ENCODE results near the gene KICS2. TPM values are rescaled to one million over a fixed set of nuclear protein-coding genes. Genes with fewer than 3 reads are reported as not detected.
"Not testable (repeated sequence)": the region's sequence is repeated elsewhere in the genome, so short reads cannot be mapped to it uniquely, and the experiment has no call there.

The KICS2 gene
- total RNA-seq, 1 experiment from 2014 or later, result 30.7 TPM

GRCh38 chr12:64229240-64229639 lies 7.1 kb upstream of the KICS2 start:
- Histone ChIP-seq H3K27ac (ENCODE audit: low read length) (no peak overlapping the region), H3K4me1 (ENCODE audit: low read length) (peaks cover 21% of the 10 kb centered on the region), H3K9ac (ENCODE audit: low read length) (no peak overlapping the region), H3K36me3 (ENCODE audit: insufficient read depth, low read length) (no peaks in the 10 kb centered on the region), H3K79me2 (ENCODE audit: low read length) (no peaks in the 10 kb centered on the region), H4K20me1 (ENCODE audit: insufficient read depth, low read depth, low read length) (no peaks in the 10 kb centered on the region), H3K4me2 (ENCODE audit: low read depth, low read length, poor library complexity, severe bottlenecking) (no peak overlapping the region), H3K9me2 (replicated peaks; ENCODE audit: insufficient read depth, low read length) (no peaks in the 10 kb centered on the region), H3K9me3 (ENCODE audit: low read length) (no peaks in the 10 kb centered on the region), H3K4me3 (ENCODE audit: low read length) (no peak overlapping the region), H3K27me3 (ENCODE audit: low read length) (no peaks in the 10 kb centered on the region), H2AFZ (ENCODE audit: low read length) (no peak overlapping the region)
- DNase-seq, result no peak

GRCh38 chr12:64225626-64226025 lies 3.5 kb upstream of the KICS2 start:
- Histone ChIP-seq H3K9me3 (ENCODE audit: low read length) (no peaks in the 10 kb centered on the region), H3K27me3 (ENCODE audit: low read length) (no peaks in the 10 kb centered on the region), H3K4me1 (ENCODE audit: low read length) (peaks cover 28% of the 10 kb centered on the region), H3K36me3 (ENCODE audit: insufficient read depth, low read length) (no peaks in the 10 kb centered on the region), H4K20me1 (ENCODE audit: insufficient read depth, low read depth, low read length) (no peaks in the 10 kb centered on the region), H2AFZ (ENCODE audit: low read length) (no peak overlapping the region), H3K9me2 (replicated peaks; ENCODE audit: insufficient read depth, low read length) (no peaks in the 10 kb centered on the region), H3K9ac (ENCODE audit: low read length) (no peak overlapping the region), H3K79me2 (ENCODE audit: low read length) (peaks cover 13% of the 10 kb centered on the region), H3K4me2 (ENCODE audit: low read depth, low read length, poor library complexity, severe bottlenecking) (no peak overlapping the region), H3K27ac (ENCODE audit: low read length) (no peak overlapping the region), H3K4me3 (ENCODE audit: low read length) (no peak overlapping the region)
- no peak for DNase-seq

DNA sequence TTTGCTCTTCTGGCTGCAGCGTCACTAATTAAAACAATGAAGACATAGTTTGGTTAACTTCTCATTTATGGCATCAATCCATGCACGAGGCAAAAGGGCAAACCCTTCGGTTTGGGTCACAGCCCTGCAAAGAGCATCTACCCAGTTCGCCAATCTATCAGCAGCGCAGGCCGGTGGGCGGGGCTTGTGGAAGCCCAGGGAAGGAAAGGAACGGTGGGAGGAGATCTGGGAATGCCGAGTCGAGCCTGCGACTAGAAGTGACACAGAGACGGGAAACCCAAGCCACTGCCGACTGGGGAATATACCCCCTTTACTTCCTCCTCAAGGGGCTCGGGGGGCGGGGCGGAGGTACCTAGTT lies 466 bp downstream of the KICS2 start:
- peak overlapping the region; percentile 72 for H3K4me3 ChIP-seq (ENCODE audit: low read length)
- peak; percentile 88 for DNase-seq
- peak overlapping the region; percentile 81 for H3K9ac ChIP-seq (ENCODE audit: low read length)
- H3K36me3 ChIP-seq (ENCODE audit: insufficient read depth, low read length), result no peaks in the 10 kb centered on the region
- no peaks in the 10 kb centered on the region for H3K27me3 ChIP-seq (ENCODE audit: low read length)
- H3K9me3 ChIP-seq (ENCODE audit: low read length), result no peaks in the 10 kb centered on the region
- no peaks in the 10 kb centered on the region for H4K20me1 ChIP-seq (ENCODE audit: insufficient read depth, low read depth, low read length)
- no peaks in the 10 kb centered on the region for H3K9me2 ChIP-seq (replicated peaks; ENCODE audit: insufficient read depth, low read length)
- peaks cover 49% of the 10 kb centered on the region for H3K79me2 ChIP-seq (ENCODE audit: low read length)
- H2AFZ ChIP-seq (ENCODE audit: low read length), result no peak overlapping the region
- H3K4me2 ChIP-seq (ENCODE audit: low read depth, low read length, poor library complexity, severe bottlenecking), result peak overlapping the region; percentile 85
- peak overlapping the region; percentile 83 for H3K27ac ChIP-seq (ENCODE audit: low read length)
- peaks cover 55% of the 10 kb centered on the region for H3K4me1 ChIP-seq (ENCODE audit: low read length)

DNA sequence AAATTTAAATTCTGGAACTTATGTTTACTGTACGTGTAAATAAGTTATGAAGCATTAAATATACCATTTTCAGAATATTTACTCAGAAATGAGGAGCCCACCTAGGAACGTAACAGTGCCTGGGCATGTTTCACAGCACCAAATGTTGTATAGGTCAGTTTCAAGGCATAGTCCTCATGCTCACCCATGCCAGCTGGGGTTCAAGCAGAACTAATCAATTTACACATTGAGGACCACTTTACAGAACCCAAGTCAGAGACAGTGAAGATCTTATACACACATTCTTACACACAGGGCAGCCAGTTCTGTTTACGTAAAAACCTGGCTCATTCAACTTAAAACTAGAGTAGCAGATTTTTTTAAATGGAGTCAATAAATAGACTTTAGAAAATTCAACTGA lies 2.0 kb downstream of the KICS2 start:
- no peaks in the 10 kb centered on the region for H3K36me3 ChIP-seq (ENCODE audit: insufficient read depth, low read length)
- no peaks in the 10 kb centered on the region for H3K27me3 ChIP-seq (ENCODE audit: low read length)
- peaks cover 61% of the 10 kb centered on the region for H3K4me1 ChIP-seq (ENCODE audit: low read length)
- no peaks in the 10 kb centered on the region for H3K9me2 ChIP-seq (replicated peaks; ENCODE audit: insufficient read depth, low read length)
- H4K20me1 ChIP-seq (ENCODE audit: insufficient read depth, low read depth, low read length), result no peaks in the 10 kb centered on the region
- H3K4me3 ChIP-seq (ENCODE audit: low read length), result peak overlapping the region; percentile 53
- no peak overlapping the region for H2AFZ ChIP-seq (ENCODE audit: low read length)
- H3K27ac ChIP-seq (ENCODE audit: low read length), result 0 out of 2 replicates have a peak overlapping the region, but pooled peaks have one; percentile 83
- H3K4me2 ChIP-seq (ENCODE audit: low read depth, low read length, poor library complexity, severe bottlenecking), result peak overlapping the region; percentile 85
- DNase-seq, result no peak
- peaks cover 55% of the 10 kb centered on the region for H3K79me2 ChIP-seq (ENCODE audit: low read length)
- peak overlapping the region; percentile 81; the same call in 1 of the 2 replicates for H3K9ac ChIP-seq (ENCODE audit: low read length)
- no peaks in the 10 kb centered on the region for H3K9me3 ChIP-seq (ENCODE audit: low read length)

- no peak overlapping the region for H3K4me3 ChIP-seq (ENCODE audit: low read length)
These were observed 3.0 kb downstream of the KICS2 start for GRCh38 chr12:64219145-64219544.

GRCh38 chr12:64218597-64218996 lies 3.5 kb downstream of the KICS2 start:
- Histone ChIP-seq H3K9ac (ENCODE audit: low read length) (no peak overlapping the region), H3K4me1 (ENCODE audit: low read length) (peaks cover 50% of the 10 kb centered on the region), H3K36me3 (ENCODE audit: insufficient read depth, low read length) (peaks cover 6% of the 10 kb centered on the region), H3K27ac (ENCODE audit: low read length) (no peak overlapping the region), H4K20me1 (ENCODE audit: insufficient read depth, low read depth, low read length) (no peaks in the 10 kb centered on the region), H3K27me3 (ENCODE audit: low read length) (no peaks in the 10 kb centered on the region), H3K9me2 (replicated peaks; ENCODE audit: insufficient read depth, low read length) (no peaks in the 10 kb centered on the region), H2AFZ (ENCODE audit: low read length) (no peak overlapping the region), H3K4me3 (ENCODE audit: low read length) (no peak overlapping the region), H3K4me2 (ENCODE audit: low read depth, low read length, poor library complexity, severe bottlenecking) (peak overlapping the region; percentile 85), H3K9me3 (ENCODE audit: low read length) (no peaks in the 10 kb centered on the region), H3K79me2 (ENCODE audit: low read length) (peaks cover 55% of the 10 kb centered on the region)
- DNase-seq, result no peak

More at GRCh38 chr12:64219145-64219544, 3.0 kb downstream of the KICS2 start:
- peak overlapping the region; percentile 56 for H3K27ac ChIP-seq (ENCODE audit: low read length)
- H3K36me3 ChIP-seq (ENCODE audit: insufficient read depth, low read length), result peaks cover under 1% of the 10 kb centered on the region; the same call in 1 of the 2 replicates
- no peaks in the 10 kb centered on the region for H3K27me3 ChIP-seq (ENCODE audit: low read length)
- peaks cover 55% of the 10 kb centered on the region for H3K79me2 ChIP-seq (ENCODE audit: low read length)
- H4K20me1 ChIP-seq (ENCODE audit: insufficient read depth, low read depth, low read length), result no peaks in the 10 kb centered on the region
- no peaks in the 10 kb centered on the region for H3K9me2 ChIP-seq (replicated peaks; ENCODE audit: insufficient read depth, low read length)
- H3K9ac ChIP-seq (ENCODE audit: low read length), result peak overlapping the region; percentile 28; the same call in 1 of the 2 replicates
- H3K4me1 ChIP-seq (ENCODE audit: low read length), result peaks cover 56% of the 10 kb centered on the region
- H2AFZ ChIP-seq (ENCODE audit: low read length), result no peak overlapping the region
- H3K9me3 ChIP-seq (ENCODE audit: low read length), result no peaks in the 10 kb centered on the region
- H3K4me2 ChIP-seq (ENCODE audit: low read depth, low read length, poor library complexity, severe bottlenecking), result peak overlapping the region; percentile 85
- no peak for DNase-seq

DNA sequence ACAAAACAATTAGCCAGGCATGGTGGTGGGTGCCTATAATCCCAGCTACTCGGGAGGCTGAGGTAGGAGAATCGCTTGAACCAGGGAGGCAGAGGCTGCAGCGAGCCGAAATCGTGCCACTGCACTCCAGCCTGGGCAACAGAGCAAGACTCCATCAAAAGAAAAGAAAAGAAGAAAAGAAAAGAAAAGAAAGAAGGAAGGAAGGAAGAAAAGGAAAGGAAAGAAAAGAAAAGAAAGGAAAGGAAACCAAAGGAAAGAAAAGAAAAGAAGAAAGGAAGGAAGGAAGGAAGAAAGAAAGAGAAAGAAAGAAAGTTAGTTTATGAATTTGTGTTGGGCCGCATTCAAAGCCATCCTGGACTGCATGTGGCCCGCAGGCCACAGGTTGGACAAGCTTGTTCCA lies 4.5 kb downstream of the KICS2 start:
- Histone ChIP-seq H3K4me1 (ENCODE audit: low read length) (peaks cover 41% of the 10 kb centered on the region), H3K79me2 (ENCODE audit: low read length) (peaks cover 55% of the 10 kb centered on the region), H3K36me3 (ENCODE audit: insufficient read depth, low read length) (peaks cover 12% of the 10 kb centered on the region)
- not testable (repeated sequence) for H4K20me1 ChIP-seq (ENCODE audit: insufficient read depth, low read depth, low read length); H3K9me2 ChIP-seq (replicated peaks; ENCODE audit: insufficient read depth, low read length); H3K4me3 ChIP-seq (ENCODE audit: low read length); H2AFZ ChIP-seq (ENCODE audit: low read length); H3K9ac ChIP-seq (ENCODE audit: low read length); H3K9me3 ChIP-seq (ENCODE audit: low read length); DNase-seq; H3K27me3 ChIP-seq (ENCODE audit: low read length); H3K4me2 ChIP-seq (ENCODE audit: low read depth, low read length, poor library complexity, severe bottlenecking); H3K27ac ChIP-seq (ENCODE audit: low read length)

DNA sequence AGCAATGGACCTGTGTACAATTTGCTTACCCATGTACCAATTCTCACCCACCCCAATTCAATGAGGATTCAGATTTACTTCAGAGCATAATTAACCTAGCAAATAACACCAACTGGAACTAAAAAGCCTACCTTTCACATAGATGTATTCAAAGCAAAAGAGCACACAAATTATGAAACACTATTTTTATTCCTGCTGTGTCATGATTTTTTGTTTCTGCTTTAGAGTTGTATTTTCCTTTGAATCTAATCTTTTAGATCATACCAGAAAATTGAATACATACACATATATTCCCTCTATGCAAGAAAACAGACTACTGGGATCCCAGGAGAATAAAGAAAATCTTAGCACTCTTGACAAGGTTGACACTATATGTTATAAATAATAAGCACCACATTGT lies 5.9 kb downstream of the KICS2 start:
- peaks cover 52% of the 10 kb centered on the region for H3K79me2 ChIP-seq (ENCODE audit: low read length)
- no peak overlapping the region for H3K4me2 ChIP-seq (ENCODE audit: low read depth, low read length, poor library complexity, severe bottlenecking)
- H3K4me1 ChIP-seq (ENCODE audit: low read length), result peaks cover 38% of the 10 kb centered on the region
- H3K27me3 ChIP-seq (ENCODE audit: low read length), result no peaks in the 10 kb centered on the region
- DNase-seq, result no peak
- H2AFZ ChIP-seq (ENCODE audit: low read length), result no peak overlapping the region
- no peaks in the 10 kb centered on the region for H4K20me1 ChIP-seq (ENCODE audit: insufficient read depth, low read depth, low read length)
- no peak overlapping the region for H3K27ac ChIP-seq (ENCODE audit: low read length)
- H3K9ac ChIP-seq (ENCODE audit: low read length), result no peak overlapping the region
- no peak overlapping the region for H3K4me3 ChIP-seq (ENCODE audit: low read length)
- H3K36me3 ChIP-seq (ENCODE audit: insufficient read depth, low read length), result peaks cover 22% of the 10 kb centered on the region
- H3K9me2 ChIP-seq (replicated peaks; ENCODE audit: insufficient read depth, low read length), result no peaks in the 10 kb centered on the region
- H3K9me3 ChIP-seq (ENCODE audit: low read length), result no peaks in the 10 kb centered on the region
